ENCODE measurements around the gene WAC.
A peak's percentile ranks its signal among the peaks of the same experiment; 100 is the strongest.
"Not testable (repeated sequence)": the region's sequence is repeated elsewhere in the genome, so short reads cannot be mapped to it uniquely, and the experiment has no call there.

The WAC gene

DNA sequence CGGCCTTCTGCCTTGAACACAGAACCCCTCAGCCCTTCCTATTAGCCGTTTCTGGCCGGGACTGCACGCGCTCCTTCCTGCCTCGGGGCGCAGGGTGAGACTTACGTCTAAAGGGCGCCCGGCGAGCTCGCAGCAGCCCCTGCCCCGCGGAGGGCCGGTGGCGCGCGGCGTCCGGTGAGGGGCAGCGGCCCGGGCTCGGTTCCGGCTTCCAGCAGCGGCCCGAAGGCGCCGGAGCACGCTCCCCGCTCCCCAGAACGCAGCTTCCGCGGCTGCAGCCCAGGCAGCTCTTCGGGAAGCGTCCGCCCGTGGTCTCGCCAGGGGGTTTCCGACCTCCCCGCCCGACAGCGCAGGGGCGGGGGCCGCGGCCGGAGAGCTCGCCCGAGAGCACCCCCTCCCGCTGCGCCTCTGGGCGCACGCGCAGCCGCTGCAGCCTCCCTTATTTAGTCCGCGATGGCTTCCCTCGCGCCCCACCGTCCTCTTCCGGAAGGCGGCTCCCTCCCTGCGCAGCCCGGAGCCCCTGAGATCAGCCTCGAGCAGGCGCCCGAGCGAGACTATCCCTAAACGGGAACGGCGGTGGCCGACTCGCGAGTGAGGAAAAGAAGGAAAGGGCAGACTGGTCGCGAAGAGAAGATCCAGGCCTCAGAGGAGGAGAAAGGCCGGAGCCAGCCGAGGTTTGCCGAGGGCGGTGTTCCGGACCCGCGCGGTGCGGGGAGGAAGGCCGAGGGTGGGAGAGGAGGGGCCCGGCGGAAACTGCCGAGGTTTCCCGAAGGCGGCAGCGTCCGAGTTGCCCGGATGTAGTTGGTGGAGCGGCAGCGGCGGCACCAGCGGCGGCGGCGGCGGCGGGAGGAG lies at the start of gene WAC:
Gene WAC (plus strand): TSS at position 782 of the 849 bp plus-strand sequence. CDS start 462 bp downstream, outside the sequence.
- peak; percentile 97 for DNase-seq

DNA sequence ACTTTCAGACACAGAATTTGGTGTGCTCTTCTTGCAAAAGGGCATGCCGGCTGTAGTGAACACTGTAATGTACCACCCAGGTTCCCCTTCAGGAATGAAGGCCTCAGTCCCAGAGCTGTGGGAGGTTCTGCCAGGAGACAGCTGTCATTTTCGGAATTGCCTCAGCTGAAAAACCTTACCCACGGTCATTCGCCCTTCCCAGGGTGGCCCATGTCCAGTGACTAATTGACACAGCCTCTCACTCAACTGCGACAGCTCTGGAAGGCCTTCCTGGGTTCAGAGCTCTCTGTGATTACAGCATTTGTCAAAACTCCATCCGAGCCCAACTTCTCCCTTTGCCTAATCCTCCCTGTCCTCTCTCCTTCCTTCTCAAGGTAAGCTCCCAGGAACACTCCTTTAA lies 43.7 kb upstream of the WAC start:
- DNase-seq: no peak

DNA sequence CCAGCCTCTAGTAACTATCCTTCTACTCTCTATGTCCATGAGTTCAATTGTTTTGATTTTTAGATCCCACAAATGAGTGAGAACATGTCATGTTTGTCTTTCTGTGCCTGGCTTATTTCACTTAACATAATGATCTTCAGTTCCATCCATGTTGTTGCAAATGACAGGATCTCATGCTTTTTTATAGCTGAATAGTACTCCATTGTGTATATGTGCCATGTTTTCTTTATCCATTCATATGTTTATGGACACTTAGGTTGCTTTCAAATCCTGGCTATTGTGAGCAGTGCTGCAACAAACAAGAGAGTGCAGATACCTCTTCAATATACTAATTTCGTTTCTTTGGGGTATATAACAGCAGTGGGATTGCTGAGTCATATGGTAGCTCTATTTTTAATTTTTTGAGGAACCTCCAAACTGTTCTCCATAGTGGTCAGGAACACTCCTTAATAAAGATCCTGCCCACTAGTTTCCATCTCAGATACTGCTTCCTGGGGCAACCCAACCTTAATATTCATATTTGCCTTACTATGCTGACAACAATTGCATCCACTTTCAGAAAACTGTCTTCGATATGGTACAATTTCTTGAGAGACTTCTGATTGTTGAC lies 42.6 kb upstream of the WAC start:
- DNase-seq: not testable (repeated sequence)

DNA sequence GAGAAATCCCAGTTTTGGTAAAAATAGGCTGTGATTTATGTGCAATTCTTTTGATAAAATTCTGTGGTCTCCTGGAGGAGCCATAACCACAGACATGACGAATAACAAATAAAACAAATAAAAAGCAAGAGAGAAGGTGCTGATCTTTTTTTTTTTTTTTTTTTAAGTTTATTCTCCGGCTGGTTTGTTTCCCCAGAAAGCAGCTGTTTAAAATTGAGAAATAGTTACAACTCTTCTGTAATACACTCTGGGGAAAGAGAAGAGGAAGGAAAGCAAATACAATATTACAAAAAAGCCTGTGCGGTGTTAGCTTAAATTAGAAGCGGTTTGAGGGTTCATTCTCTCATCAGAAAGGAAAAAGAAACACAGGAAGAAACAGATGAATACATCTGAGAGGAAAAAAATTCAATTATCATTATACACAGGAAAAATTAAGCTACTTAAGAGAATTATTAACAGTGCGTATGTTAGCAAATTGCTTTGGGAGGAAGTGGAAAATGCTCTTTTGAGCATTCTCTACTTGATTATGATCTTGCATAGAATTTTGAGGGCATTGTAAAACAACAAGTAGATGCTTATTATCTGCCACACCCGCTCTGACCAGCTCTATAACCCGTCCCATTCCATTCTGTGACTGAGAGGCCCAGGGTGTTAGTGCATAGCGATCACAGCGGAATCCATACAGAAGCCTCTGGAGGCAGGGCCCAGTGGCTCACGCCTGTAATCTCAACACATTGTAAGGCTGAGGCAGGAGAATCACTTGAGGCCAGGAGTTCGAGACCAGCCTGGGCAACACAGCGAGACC lies 40.6 kb upstream of the WAC start:
- DNase-seq: peak; percentile 38

DNA sequence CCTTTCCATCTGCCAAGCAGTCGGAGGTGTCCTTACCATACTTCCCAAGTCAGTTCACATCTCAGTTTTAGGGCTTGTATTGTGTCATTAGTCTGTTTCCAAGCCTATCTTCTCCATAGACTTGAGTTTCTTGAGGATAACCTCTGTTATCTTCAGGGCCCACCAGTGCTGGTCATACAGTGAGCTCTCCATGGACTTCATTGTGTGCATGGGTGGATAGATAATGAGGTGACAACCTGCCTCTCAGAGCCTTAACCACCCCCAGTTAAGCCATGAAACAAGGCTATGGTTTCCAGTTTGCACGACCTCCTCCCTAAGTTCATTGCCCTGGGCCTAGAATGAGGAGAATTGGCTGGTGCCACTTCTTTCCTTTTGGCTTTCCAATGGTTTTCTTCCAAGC lies 38.5 kb upstream of the WAC start:
- DNase-seq: no peak

DNA sequence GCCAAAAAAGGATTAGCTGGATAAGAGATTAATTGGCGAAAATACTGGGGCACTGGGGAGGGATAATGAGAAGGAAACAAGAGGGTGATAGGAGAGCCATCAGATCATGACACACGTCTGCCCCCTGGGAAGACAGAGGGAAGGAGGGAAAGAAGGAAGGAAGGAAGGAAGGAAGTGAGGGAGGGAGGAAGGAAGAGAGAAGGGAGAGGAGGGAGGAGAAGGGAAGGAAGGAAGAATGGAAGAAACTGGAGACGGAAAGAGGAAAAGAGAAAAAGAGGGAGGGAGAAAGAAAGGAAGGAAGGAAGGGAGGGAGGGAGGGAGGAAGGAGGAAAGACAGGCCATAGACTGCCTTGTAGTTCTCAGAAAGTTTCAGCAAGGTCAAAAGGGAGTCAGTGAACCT lies 37.8 kb upstream of the WAC start:
- no peak for DNase-seq

DNA sequence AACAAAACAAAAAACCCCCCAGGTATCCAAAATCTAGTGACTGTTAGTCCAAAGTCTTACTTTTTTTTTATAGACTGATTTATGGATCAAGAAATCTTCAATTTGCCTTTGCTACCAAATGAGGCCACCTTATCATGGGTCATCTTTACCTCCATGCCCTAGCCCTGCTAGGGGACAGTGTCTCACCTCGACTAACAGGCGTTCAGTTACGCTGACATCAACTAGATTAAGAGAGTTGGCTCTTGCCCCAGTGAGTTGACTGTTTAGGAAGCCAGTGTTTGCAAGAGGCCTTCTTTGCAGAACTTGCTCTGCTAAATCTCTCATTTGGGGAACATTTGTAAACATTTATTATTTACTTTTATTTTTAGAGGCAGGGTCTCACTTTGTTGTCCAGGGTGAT lies 36.9 kb upstream of the WAC start:
- no peak for DNase-seq

DNA sequence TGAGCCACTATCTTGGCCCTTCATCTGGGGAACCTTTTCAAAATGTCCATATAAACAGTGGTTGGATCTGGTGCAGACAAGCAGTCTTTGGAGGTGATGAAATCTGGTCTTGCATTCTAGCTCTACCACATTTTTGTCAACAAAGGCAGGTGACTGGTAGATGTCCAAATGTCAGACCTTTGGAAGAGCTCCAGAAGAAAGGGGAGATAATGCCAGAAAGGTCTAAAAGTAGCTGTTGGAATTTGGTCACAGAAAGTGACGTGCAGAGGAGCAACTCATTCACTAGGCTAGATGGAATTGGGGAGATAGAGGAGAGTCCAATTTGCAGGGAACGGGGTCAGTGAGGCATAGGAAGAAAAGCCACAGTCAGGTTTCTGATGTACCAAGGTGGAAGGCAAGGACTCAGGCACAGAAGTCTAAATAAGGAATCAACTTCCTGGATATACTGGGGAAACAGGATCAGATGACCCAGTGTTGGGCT lies 36.4 kb upstream of the WAC start:
- DNase-seq: no peak

- no peak for DNase-seq
Measured at GRCh38 chr10:28497313-28498126, 35.4 kb upstream of the WAC start.

- not testable (repeated sequence) for DNase-seq
Measured at GRCh38 chr10:28500203-28500602, 32.7 kb upstream of the WAC start.

- DNase-seq: peak; percentile 30
Measured at GRCh38 chr10:28503114-28503513, 29.8 kb upstream of the WAC start.

- no peak for DNase-seq
Measured at GRCh38 chr10:28505359-28505959, 27.5 kb upstream of the WAC start.

- no peak for DNase-seq
Measured at GRCh38 chr10:28508304-28508925, 24.5 kb upstream of the WAC start.

DNA sequence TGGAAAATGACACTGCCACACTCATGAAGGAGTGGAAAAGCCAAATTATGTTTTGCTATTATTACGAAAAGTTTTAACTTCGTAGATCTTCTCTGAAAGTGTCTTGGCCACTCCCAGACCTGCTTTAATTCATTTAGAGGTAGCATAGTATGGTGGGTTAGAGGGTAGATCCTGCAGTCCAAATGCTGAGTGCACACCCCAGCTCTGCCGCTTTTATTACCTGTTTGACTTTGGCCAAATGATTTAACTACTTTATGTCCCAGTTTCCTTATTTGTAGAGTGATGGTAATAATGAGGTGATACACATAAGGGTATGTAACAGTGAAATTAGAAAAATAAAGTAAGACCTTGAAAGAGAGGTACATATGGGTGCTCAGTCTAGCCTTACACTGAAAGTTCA lies 23.6 kb upstream of the WAC start:
- no peak for DNase-seq

DNA sequence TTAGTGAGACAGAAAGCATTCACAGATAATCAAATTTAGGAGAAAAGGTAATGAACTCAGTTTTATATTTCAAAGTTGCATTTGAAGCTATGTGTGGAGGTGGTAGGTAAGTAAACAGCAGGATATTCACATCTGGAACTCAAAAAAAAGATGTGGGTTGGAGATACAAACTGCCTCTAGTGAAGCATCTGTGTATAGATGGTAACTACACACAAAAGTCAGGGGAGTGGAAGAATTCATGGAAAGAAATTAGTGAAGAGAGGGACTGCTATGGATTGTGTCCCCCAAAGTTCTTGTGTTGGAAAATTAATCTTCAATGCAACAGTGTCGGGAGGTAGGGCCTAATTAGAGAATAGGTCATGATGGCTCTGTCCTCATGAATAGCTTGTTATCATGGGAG lies 18.3 kb upstream of the WAC start:
- no peak for DNase-seq

DNA sequence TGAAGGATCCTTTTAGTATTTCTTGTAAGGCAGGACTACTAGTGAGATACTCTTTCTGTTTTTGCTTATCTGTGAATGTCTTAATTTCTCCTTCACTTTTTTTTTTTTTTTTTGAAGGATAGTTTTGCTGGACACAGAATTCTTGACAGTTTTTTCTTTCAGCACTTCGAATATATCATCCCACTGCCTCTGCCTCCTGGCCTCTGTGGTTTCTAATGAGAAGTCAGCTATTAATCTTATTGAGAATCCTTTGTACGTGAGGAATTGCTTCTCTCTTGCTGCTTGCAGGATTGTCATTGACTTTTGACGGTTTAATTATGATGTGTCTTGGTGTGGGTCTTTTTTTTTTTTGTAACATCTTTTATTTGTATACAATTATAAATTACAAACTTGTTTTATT lies 12.6 kb upstream of the WAC start:
- no peak for DNase-seq

DNA sequence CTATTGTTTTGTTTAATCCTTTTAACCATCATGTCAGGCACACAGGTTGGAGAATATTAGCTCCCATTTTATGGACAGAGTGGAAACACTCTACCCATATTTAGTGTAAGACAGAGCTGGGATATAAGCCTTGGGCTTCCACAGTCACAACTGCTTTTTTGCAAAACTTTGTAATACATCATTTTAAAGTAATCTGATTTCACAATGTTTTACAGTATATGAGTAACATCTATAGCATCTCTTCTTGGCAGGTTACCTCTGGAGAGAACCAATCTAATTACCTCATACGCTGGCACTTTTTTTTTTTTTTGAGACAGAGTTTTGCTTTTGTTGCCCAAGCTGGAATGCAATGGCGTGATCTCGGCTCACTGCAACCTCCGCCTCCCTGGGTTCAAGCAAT lies 12.1 kb upstream of the WAC start:
- not testable (repeated sequence) for DNase-seq

- not testable (repeated sequence) for DNase-seq
Measured at GRCh38 chr10:28521961-28522360, 11.0 kb upstream of the WAC start.

DNA sequence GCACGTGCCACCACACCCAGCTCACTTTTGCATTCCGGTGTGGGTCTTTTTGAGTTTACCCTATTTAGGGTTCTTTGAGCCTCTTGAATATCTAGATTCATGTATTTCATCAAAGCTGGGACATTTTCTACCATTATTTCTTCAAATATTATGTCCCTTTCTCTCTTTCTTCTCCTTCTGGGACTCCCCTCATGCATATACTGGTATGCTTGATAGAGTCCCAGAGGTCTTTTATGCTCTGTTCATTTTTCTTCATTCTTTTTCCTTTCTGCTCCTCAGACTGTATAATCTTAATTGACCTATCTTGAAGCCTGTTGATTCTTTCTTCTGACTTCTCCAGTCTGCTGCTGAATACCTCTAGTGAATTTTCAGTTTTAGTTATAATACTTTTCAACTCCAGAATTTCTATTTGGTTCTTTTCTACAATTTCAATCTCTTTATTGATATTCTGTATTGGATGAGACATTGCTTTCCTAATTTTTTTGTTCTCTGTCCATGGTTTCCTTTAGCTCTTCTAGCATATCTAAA lies 9.1 kb upstream of the WAC start:
- no peak for DNase-seq

- DNase-seq: no peak
Measured at GRCh38 chr10:28530751-28531150, 2.2 kb upstream of the WAC start.

GRCh38 chr10:28533186-28533564 lies 257 bp downstream of the WAC start:
- DNase-seq: no peak
